GM18858 (cell line): ENCODE data around the gene TRAF1.

Source experiments
- ATAC-seq: cut with Tn5 transposase; IDR thresholded peaks from one replicate; pipeline ENCODE4 v1.9.1; 2021; ENCODE audit not compliant: unreplicated experiment

TRAF1 gene

GRCh38 chr9:120924698-120925534, 1.7 kb downstream of the TRAF1 start:
- ATAC-seq = no peak

GRCh38 chr9:120923620-120924328, 2.8 kb downstream of the TRAF1 start:
- ATAC-seq = no peak

- ATAC-seq = no peak
Observed at GRCh38 chr9:120922404-120923195, 4.0 kb downstream of the TRAF1 start.

GRCh38 chr9:120921661-120922181, 4.9 kb downstream of the TRAF1 start:
- no peak for ATAC-seq

- ATAC-seq = no peak
Observed at GRCh38 chr9:120920806-120921178, 5.8 kb downstream of the TRAF1 start.

GRCh38 chr9:120919843-120920805, 6.5 kb downstream of the TRAF1 start:
- ATAC-seq = no peak

GRCh38 chr9:120918931-120919842, 7.4 kb downstream of the TRAF1 start:
- no peak for ATAC-seq

GRCh38 chr9:120917929-120918762, 8.4 kb downstream of the TRAF1 start:
- ATAC-seq = no peak

GRCh38 chr9:120916991-120917880, 9.4 kb downstream of the TRAF1 start:
- no peak for ATAC-seq

GRCh38 chr9:120916588-120916987, 10.0 kb downstream of the TRAF1 start:
- no peak for ATAC-seq

- no peak for ATAC-seq
Observed at GRCh38 chr9:120915854-120916470, 10.6 kb downstream of the TRAF1 start.

GRCh38 chr9:120914953-120915352, 11.6 kb downstream of the TRAF1 start:
- no peak for ATAC-seq

- no peak for ATAC-seq
Observed at GRCh38 chr9:120914396-120914795, 12.2 kb downstream of the TRAF1 start.

GRCh38 chr9:120913647-120914264, 12.8 kb downstream of the TRAF1 start:
- no peak for ATAC-seq

- no peak for ATAC-seq
Observed at GRCh38 chr9:120912958-120913646, 13.5 kb downstream of the TRAF1 start.
